CD4-positive, CD25-positive, alpha-beta regulatory T cell (primary cell): ENCODE data around the gene CDC14A. TPM values are rescaled to one million over a fixed set of nuclear protein-coding genes. Genes with fewer than 3 reads are reported as not detected.

Source experiments
- ATAC-seq, 2 donors: fragments of 150-1000 bp; cut with Tn5 transposase; one replicate each; pipeline ENCODE4 v1.10.0; 2021; ENCODE audit warnings: low read depth in 2 of 2, moderate number of reproducible peaks in 2 of 2, moderate library complexity in 1 of 2
- DNase-seq, 3 donors: peaks; one replicate each; pipeline versions ENCODE4 v3.0.0 to v3.0.0-alpha.2; 2012 to 2022; ENCODE audit warnings: mixed read lengths in 1 of 3
- H3K27ac ChIP-seq: one replicate; pipeline ENCODE4 v1.7.0; 2013; ENCODE audit warnings: mild to moderate bottlenecking, low read length; ENCODE audit not compliant: insufficient read depth, poor library complexity, severe bottlenecking
- H3K27me3 ChIP-seq: one replicate; pipeline ENCODE4 v1.7.0; 2013; ENCODE audit warnings: low read length; ENCODE audit not compliant: control insufficient read depth, insufficient read depth
- H3K36me3 ChIP-seq: one replicate; pipeline ENCODE4 v1.7.0; 2013; ENCODE audit warnings: mild to moderate bottlenecking, low read length, moderate library complexity; ENCODE audit not compliant: control insufficient read depth, insufficient read depth
- H3K4me1 ChIP-seq: 2 replicates; pipeline ENCODE4 v1.7.0; 2013; ENCODE audit warnings: mild to moderate bottlenecking, low read length; ENCODE audit not compliant: insufficient read depth, control insufficient read depth, poor library complexity, severe bottlenecking
- H3K4me3 ChIP-seq: one replicate; pipeline ENCODE4 v1.7.0; 2013; ENCODE audit warnings: low read depth, mild to moderate bottlenecking, low read length, moderate library complexity
- H3K9me3 ChIP-seq, 2 experiments: 1 replicate in 1 of 2; 2 replicates in 1 of 2; pipeline ENCODE4 v1.7.0; 2013; ENCODE audit warnings: low read length in 2 of 2, mild to moderate bottlenecking in 1 of 2, moderate library complexity in 1 of 2; ENCODE audit not compliant: control insufficient read depth in 2 of 2
- H3K27ac Mint-ChIP-seq, 3 donors: one replicate each; pipeline ENCODE4 v1.8.0; 2020 to 2022; ENCODE audit warnings: mild to moderate bottlenecking in 3 of 3, mixed read lengths in 3 of 3, moderate library complexity in 2 of 3
- H3K27me3 Mint-ChIP-seq: one replicate; pipeline ENCODE4 v1.8.0; 2022; ENCODE audit warnings: mild to moderate bottlenecking, mixed read lengths
- H3K36me3 Mint-ChIP-seq: one replicate; pipeline ENCODE4 v1.8.0; 2020; ENCODE audit warnings: mixed read lengths
- H3K4me1 Mint-ChIP-seq, 4 donors: one replicate each; pipeline ENCODE4 v1.8.0; 2020 to 2022; ENCODE audit warnings: mixed read lengths in 4 of 4, mild to moderate bottlenecking in 1 of 4
- H3K4me3 Mint-ChIP-seq, 4 donors: one replicate each; pipeline ENCODE4 v1.8.0; 2020 to 2022; ENCODE audit warnings: mild to moderate bottlenecking in 4 of 4, mixed read lengths in 4 of 4, moderate library complexity in 3 of 4
- H3K9me3 Mint-ChIP-seq, 7 donors: one replicate each; pipeline ENCODE4 v1.8.0; 2020 to 2022; ENCODE audit warnings: mixed read lengths in 7 of 7, mild to moderate bottlenecking in 3 of 7, moderate library complexity in 2 of 7
- polyA plus RNA-seq, 4 donors: library from polyadenylated mRNA; unstranded; fragments of 300-500 nt; fragmentation: Illumina TruSeq; gene quantifications; one replicate each; pipeline ENCODE4 v1.2.3, GENCODE V29; 2021
- total RNA-seq: library from RNA; stranded (reverse); gene quantifications from one replicate; pipeline ENCODE4 v1.2.3, GENCODE V29; 2022

CDC14A gene
- total and polyA plus RNA-seq, 5 donors from 2014 or later = 33.8 to 155 (median 37.8) TPM

- H3K4me1 ChIP-seq = peaks cover 71% of the 10 kb centered on the region
- no peaks in the 10 kb centered on the region for H3K9me3 ChIP-seq
- H3K9me3 Mint-ChIP-seq = peaks cover 0 to 3% (median 0%) of the 10 kb centered on the region in 7 donors
- H3K4me3 Mint-ChIP-seq = peak overlapping the region; percentile 30 to 79 (median 74)
- H3K27me3 Mint-ChIP-seq = no peaks in the 10 kb centered on the region
- H3K27ac Mint-ChIP-seq = peak overlapping the region; percentile 86 to 96 (median 90)
- DNase-seq = peak in 2 of 3 donors; percentile 75 to 78
- peak overlapping the region; percentile 93 for H3K27ac ChIP-seq
- H3K36me3 ChIP-seq = peaks cover 16% of the 10 kb centered on the region
- no peaks in the 10 kb centered on the region for H3K27me3 ChIP-seq
- ATAC-seq = peak; percentile 93 to 94
- H3K4me3 ChIP-seq = peak overlapping the region; percentile 56
- H3K36me3 Mint-ChIP-seq = peaks cover 44% of the 10 kb centered on the region
- H3K4me1 Mint-ChIP-seq = peaks cover 46 to 87% (median 62%) of the 10 kb centered on the region in 4 donors
Observed at GRCh38 chr1:100452641-100453040, 100.3 kb downstream of the CDC14A start.

DNA sequence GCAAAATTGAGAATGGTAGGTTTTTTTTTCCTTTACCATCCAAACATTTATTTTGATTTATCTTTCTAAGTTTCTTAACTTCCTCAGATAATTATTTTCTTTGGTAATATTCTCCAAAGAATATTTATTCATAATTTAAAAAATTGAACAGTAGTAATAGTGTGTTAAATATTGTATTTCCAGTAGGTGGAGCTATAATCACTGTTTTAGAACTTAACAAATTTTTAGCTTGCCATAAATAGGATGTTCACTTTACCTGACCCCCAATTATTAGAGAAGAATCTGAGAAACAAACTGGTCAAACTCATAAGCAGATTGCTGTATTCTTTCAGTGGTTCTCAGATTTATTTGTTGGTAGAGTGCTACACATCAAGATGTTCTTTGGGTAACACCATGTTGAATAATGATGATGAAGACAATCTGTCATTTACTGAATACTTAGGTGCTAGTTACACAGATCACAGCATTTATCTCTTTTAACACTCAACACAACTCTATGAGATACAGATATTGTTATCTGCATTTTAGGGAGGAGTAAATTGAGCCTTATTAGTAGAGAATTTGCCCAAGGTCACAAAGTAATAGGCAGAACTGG is 103.3 kb downstream of the CDC14A start:
- H3K9me3 ChIP-seq = no peaks in the 10 kb centered on the region
- DNase-seq (peak in 1 of 3 donors; percentile 45), ATAC-seq (no peak)
- no peaks in the 10 kb centered on the region for H3K27me3 ChIP-seq
- H3K4me1 Mint-ChIP-seq = peaks cover 34 to 72% (median 52%) of the 10 kb centered on the region in 4 donors
- H3K36me3 Mint-ChIP-seq = peaks cover 19% of the 10 kb centered on the region
- H3K4me3 ChIP-seq = no peak overlapping the region
- peak overlapping the region in 2 of 3 donors; percentile 74 to 76 for H3K27ac Mint-ChIP-seq
- peaks cover 60% of the 10 kb centered on the region for H3K4me1 ChIP-seq
- H3K4me3 Mint-ChIP-seq = peak overlapping the region in 1 of 4 donors; percentile 5
- peaks cover 0 to 2% (median 0%) of the 10 kb centered on the region in 7 donors for H3K9me3 Mint-ChIP-seq
- no peaks in the 10 kb centered on the region for H3K27me3 Mint-ChIP-seq
- H3K27ac ChIP-seq = peak overlapping the region; percentile 39
- peaks cover 13% of the 10 kb centered on the region for H3K36me3 ChIP-seq

DNA sequence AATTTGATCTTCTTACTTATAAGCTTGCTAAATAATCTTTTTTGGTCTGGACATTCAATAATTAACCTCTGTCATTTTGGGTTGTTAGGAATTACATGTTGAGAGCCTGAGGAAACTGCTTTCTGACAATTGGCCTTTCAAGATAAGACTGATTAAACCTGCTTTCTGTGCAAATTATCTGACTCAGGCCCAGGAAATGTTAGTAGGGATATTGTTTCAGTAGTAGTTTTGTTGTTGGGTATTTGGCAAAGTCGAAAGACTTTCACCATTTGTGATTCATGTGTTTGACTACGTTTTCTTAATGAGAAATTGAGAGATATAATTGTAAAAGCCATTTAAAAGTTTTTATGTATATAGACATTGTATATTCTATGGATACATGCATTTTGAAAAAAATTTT is 104.6 kb downstream of the CDC14A start:
- H3K27me3 Mint-ChIP-seq = no peaks in the 10 kb centered on the region
- Histone ChIP-seq H3K9me3 (no peaks in the 10 kb centered on the region), H3K27ac (no peak overlapping the region), H3K4me1 (peaks cover 50% of the 10 kb centered on the region), H3K36me3 (peaks cover 11% of the 10 kb centered on the region), H3K4me3 (no peak overlapping the region), H3K27me3 (no peaks in the 10 kb centered on the region)
- peaks cover 10% of the 10 kb centered on the region for H3K36me3 Mint-ChIP-seq
- H3K4me3 Mint-ChIP-seq = no peak overlapping the region
- no peak for ATAC-seq
- no peak for DNase-seq
- H3K27ac Mint-ChIP-seq = peak overlapping the region; percentile 23 to 62 (median 55)
- H3K9me3 Mint-ChIP-seq = no peaks in the 10 kb centered on the region
- peaks cover 27 to 60% (median 42%) of the 10 kb centered on the region in 4 donors for H3K4me1 Mint-ChIP-seq

DNA sequence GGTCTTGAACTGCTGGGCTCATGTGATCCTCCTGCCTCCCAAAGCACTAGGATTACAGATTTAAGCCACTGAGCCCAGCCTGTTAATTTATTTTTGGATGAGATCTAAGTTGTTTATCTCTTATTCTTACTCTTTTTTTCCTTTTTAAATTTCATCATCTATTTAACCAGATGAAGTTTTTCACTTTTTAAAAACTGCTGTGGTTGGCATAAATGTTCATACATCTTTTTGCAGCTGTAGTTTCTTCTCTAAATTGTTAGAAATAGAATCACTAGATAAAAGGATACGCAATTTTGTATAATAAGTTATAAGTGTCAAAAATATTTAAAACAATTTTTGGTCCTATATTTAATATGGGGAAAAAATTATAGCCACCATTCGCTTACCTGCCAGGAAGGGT is 105.4 kb downstream of the CDC14A start:
- Histone ChIP-seq H3K9me3 (no peaks in the 10 kb centered on the region), H3K27ac (no peak overlapping the region), H3K36me3 (peaks cover 17% of the 10 kb centered on the region), H3K4me1 (peaks cover 43% of the 10 kb centered on the region), H3K4me3 (no peak overlapping the region), H3K27me3 (no peaks in the 10 kb centered on the region)
- H3K27me3 Mint-ChIP-seq = no peaks in the 10 kb centered on the region
- peaks cover 10% of the 10 kb centered on the region for H3K36me3 Mint-ChIP-seq
- H3K4me3 Mint-ChIP-seq = peak overlapping the region in 1 of 4 donors; percentile 52
- peaks cover 22 to 54% (median 38%) of the 10 kb centered on the region in 4 donors for H3K4me1 Mint-ChIP-seq
- H3K9me3 Mint-ChIP-seq = no peaks in the 10 kb centered on the region
- DNase-seq (no peak), ATAC-seq (no peak)
- H3K27ac Mint-ChIP-seq = peak overlapping the region in 1 of 3 donors; percentile 59

- H3K27ac Mint-ChIP-seq = peak overlapping the region; percentile 71 to 83 (median 75)
- H3K4me3 Mint-ChIP-seq = no peak overlapping the region
- peaks cover 18 to 51% (median 38%) of the 10 kb centered on the region in 4 donors for H3K4me1 Mint-ChIP-seq
- no peak overlapping the region for H3K27ac ChIP-seq
- DNase-seq (no peak), ATAC-seq (no peak)
- H3K36me3 ChIP-seq = peaks cover 23% of the 10 kb centered on the region
- no peaks in the 10 kb centered on the region for H3K27me3 ChIP-seq
- peaks cover 32% of the 10 kb centered on the region for H3K4me1 ChIP-seq
- peaks cover 19% of the 10 kb centered on the region for H3K36me3 Mint-ChIP-seq
- no peaks in the 10 kb centered on the region for H3K27me3 Mint-ChIP-seq
- no peaks in the 10 kb centered on the region for H3K9me3 Mint-ChIP-seq
- no peak overlapping the region for H3K4me3 ChIP-seq
- no peaks in the 10 kb centered on the region for H3K9me3 ChIP-seq
Observed at GRCh38 chr1:100458661-100459357, 106.5 kb downstream of the CDC14A start.

- Mint-ChIP-seq H3K27me3 (no peaks in the 10 kb centered on the region), H3K4me3 (peak overlapping the region in 1 of 4 donors; percentile 42), H3K36me3 (peaks cover 26% of the 10 kb centered on the region), H3K27ac (peak overlapping the region; percentile 52 to 82 (median 75)), H3K9me3 (no peaks in the 10 kb centered on the region), H3K4me1 (peaks cover 20 to 51% (median 38%) of the 10 kb centered on the region in 4 donors)
- Histone ChIP-seq H3K9me3 (no peaks in the 10 kb centered on the region), H3K27ac (no peak overlapping the region), H3K27me3 (no peaks in the 10 kb centered on the region), H3K4me3 (no peak overlapping the region), H3K36me3 (peaks cover 26% of the 10 kb centered on the region), H3K4me1 (peaks cover 28% of the 10 kb centered on the region)
- ATAC-seq (peak; percentile 81), DNase-seq (peak; percentile 49 to 86 (median 63))
Observed at GRCh38 chr1:100459358-100460114, 107.2 kb downstream of the CDC14A start.

GRCh38 chr1:100461222-100461621 is 108.9 kb downstream of the CDC14A start:
- Histone ChIP-seq H3K36me3 (peaks cover 40% of the 10 kb centered on the region), H3K4me3 (no peak overlapping the region), H3K9me3 (no peaks in the 10 kb centered on the region), H3K27me3 (no peaks in the 10 kb centered on the region), H3K27ac (no peak overlapping the region), H3K4me1 (peaks cover 15% of the 10 kb centered on the region)
- Mint-ChIP-seq H3K9me3 (no peaks in the 10 kb centered on the region), H3K27ac (peak overlapping the region in 1 of 3 donors; percentile 42), H3K4me3 (no peak overlapping the region), H3K36me3 (peaks cover 26% of the 10 kb centered on the region), H3K27me3 (no peaks in the 10 kb centered on the region), H3K4me1 (peaks cover 9 to 41% (median 29%) of the 10 kb centered on the region in 4 donors)
- DNase-seq = no peak
- ATAC-seq = no peak
